Sigmoid colon (tissue), 4 donors: ENCODE results near the gene METTL2A.
"Not testable (repeated sequence)": the region's sequence is repeated elsewhere in the genome, so short reads cannot be mapped to it uniquely, and the experiment has no call there.

Source experiments
- CTCF ChIP-seq, 4 experiments: fragments of 450-650 bp in 3 of 4; fragments of 200-600 bp in 1 of 4; IDR thresholded peaks; one replicate each; pipeline ENCODE4 v1.5.1; 2016 to 2019; ENCODE audit warnings: antibody characterized with exemption in 4 of 4, mild to moderate bottlenecking in 3 of 4, moderate library complexity in 2 of 4
- POLR2AphosphoS5 ChIP-seq, 4 donors: sonication (generic); formaldehyde crosslinking; IDR thresholded peaks; one replicate each; pipeline ENCODE4 v1.6.1; 2017; ENCODE audit warnings: antibody characterized with exemption in 4 of 4

- TF ChIP-seq POLR2AphosphoS5, CTCF (IDR thresholded peaks at IDR 0.05): not testable (repeated sequence)
Observed at GRCh38 chr17:62445791-62446190, 22.1 kb downstream of the METTL2A start.
